Small intestine (tissue), 16 donors: Measurements from ENCODE around the gene HIRIP3. TPM values are rescaled to one million over a fixed set of nuclear protein-coding genes. Genes with fewer than 3 reads are reported as not detected.
"Not testable (repeated sequence)": the region's sequence is repeated elsewhere in the genome, so short reads cannot be mapped to it uniquely, and the experiment has no call there.

Source experiments
- DNase-seq, 2 donors: peaks; one replicate each; pipeline versions ENCODE4 v3.0.0 to v3.0.0-alpha.2; 2013
- FAIRE-seq: peaks from 2 replicates; lab custom pipeline; 2012; peaks lifted over from hg19 to GRCh38; lab: Jason Lieb, UNC
- H3K27ac ChIP-seq, 3 donors: one replicate each; pipeline ENCODE4 v1.5.1; 2013; ENCODE audit warnings: low read length in 2 of 3, mild to moderate bottlenecking in 2 of 3, control low read depth in 1 of 3, inconsistent platforms in 1 of 3, low read depth in 1 of 3, moderate library complexity in 1 of 3
- H3K27me3 ChIP-seq, 3 donors: one replicate each; pipeline ENCODE4 v1.6.1; 2013; ENCODE audit warnings: low read length in 3 of 3, inconsistent platforms in 1 of 3; ENCODE audit not compliant: control insufficient read depth in 3 of 3, insufficient read depth in 3 of 3
- H3K36me3 ChIP-seq, 3 donors: one replicate each; pipeline ENCODE4 v1.6.1; 2013; ENCODE audit warnings: low read length in 3 of 3, inconsistent platforms in 1 of 3, low read depth in 1 of 3, mild to moderate bottlenecking in 1 of 3, moderate library complexity in 1 of 3; ENCODE audit not compliant: control insufficient read depth in 3 of 3, insufficient read depth in 2 of 3
- H3K4me1 ChIP-seq, 3 donors: one replicate each; pipeline ENCODE4 v1.6.1; 2013; ENCODE audit warnings: low read length in 2 of 3, inconsistent platforms in 1 of 3, low read depth in 1 of 3, mild to moderate bottlenecking in 1 of 3, moderate library complexity in 1 of 3; ENCODE audit not compliant: control insufficient read depth in 3 of 3, insufficient read depth in 2 of 3
- H3K4me3 ChIP-seq, 3 donors: one replicate each; pipeline ENCODE4 v1.5.1; 2013; ENCODE audit warnings: low read length in 3 of 3, control low read depth in 1 of 3, inconsistent platforms in 1 of 3, low read depth in 1 of 3, mild to moderate bottlenecking in 1 of 3, moderate library complexity in 1 of 3
- H3K9me3 ChIP-seq, 2 donors: one replicate each; pipeline ENCODE4 v1.6.1; 2013; ENCODE audit warnings: low read depth in 1 of 2, low read length in 1 of 2; ENCODE audit not compliant: control insufficient read depth in 2 of 2, insufficient read depth in 1 of 2
- WGBS, 3 donors: extraction: QIAGEN DNeasy Blood & Tissue Kit; methylation state at CpG; one replicate each; pipeline ENCODE4 v1.1.7; 2013; 5-methylcytosine and 5-hydroxymethylcytosine counted together
- long read RNA-seq, 10 donors: transcript quantifications; one replicate each; lab custom pipeline, GENCODE V29; 2026
- polyA plus RNA-seq, 4 donors: library from polyadenylated mRNA; stranded (reverse) in 3 of 4; unstranded in 1 of 4; fragments of 200-250 nt in 3 of 4; fragments of 120-200 nt in 1 of 4; gene quantifications; one replicate each; pipeline versions ENCODE4 v1.2.1 to v1.2.3, GENCODE V29; 2013
- donor health status: healthy with polysubstance abuse.
- donor health status: control.
- donor health status: control.
- donor health status: Bipolar disorder and iron deficiency.
- donor health status: healthy.

Gene HIRIP3
- polyA plus RNA-seq = 10 to 100 TPM; 10.1 to 15.2 (median 14.8) TPM
- long read RNA-seq, donor 1 = 0 reads
- long read RNA-seq, donor 2, partial matches to known transcripts = 0 of 7 reads
- long read RNA-seq, donor 2, other reads (novel, unspliced or antisense) = 5 of 7 reads
- long read RNA-seq, donor 3, partial matches to known transcripts = 40 of 51 reads
- long read RNA-seq, donor 3, other reads (novel, unspliced or antisense) = 7 of 51 reads
- long read RNA-seq, donor 4 = 0 reads
- long read RNA-seq, donor 5, partial matches to known transcripts = 0 of 4 reads
- long read RNA-seq, donor 5, other reads (novel, unspliced or antisense) = 0 of 4 reads
- long read RNA-seq, donor 6, partial matches to known transcripts = 0 of 1 reads
- long read RNA-seq, donor 6, other reads (novel, unspliced or antisense) = 0 of 1 reads
- long read RNA-seq, donor 7, transcript HIRIP3-201 (7 exons, 3,388 nt) = major isoform, 6 of 34 reads
- long read RNA-seq, donor 7, transcript HIRIP3-204 (6 exons, 988 nt) = major isoform, 6 of 34 reads
- long read RNA-seq, donor 7, partial matches to known transcripts = 20 of 34 reads
- long read RNA-seq, donor 7, other reads (novel, unspliced or antisense) = 0 of 34 reads
- long read RNA-seq, donor 8 = 0 reads
- long read RNA-seq, donor 9 = 0 reads
- long read RNA-seq, donor 10, partial matches to known transcripts = 14 of 41 reads
- long read RNA-seq, donor 10, other reads (novel, unspliced or antisense) = 25 of 41 reads

- FAIRE-seq = no peak
- H3K36me3 ChIP-seq = peaks cover 2 to 59% (median 9%) of the 10 kb centered on the region in 3 donors
Measured at GRCh38 chr16:29995324-29995910, at the start of gene HIRIP3. HIRIP3 (minus strand) TSS chr16:29995617; CDS start chr16:29995605, 12 bp downstream.

GRCh38 chr16:30041841-30042240 is 46.4 kb upstream of the HIRIP3 start:
- Histone ChIP-seq H3K27me3 (peaks cover 0 to 8% (median 0%) of the 10 kb centered on the region in 3 donors), H3K9me3 (no peaks in the 10 kb centered on the region), H3K4me1 (no peaks in the 10 kb centered on the region), H3K4me3 (no peak overlapping the region), H3K27ac (no peak overlapping the region), H3K36me3 (no peaks in the 10 kb centered on the region)
- DNase-seq (no peak), FAIRE-seq (no peak)
- 10 to 24% (median 15%) methylated on average over 5 of the region's 5 CpGs for WGBS, 3 donors

More at GRCh38 chr16:29995324-29995910, at the start of gene HIRIP3:
- 0 to 1% (median 0%) methylated on average over 53 of the region's 53 CpGs for WGBS, 3 donors
- peak; percentile 85 to 93 for DNase-seq
- Histone ChIP-seq H3K4me3 (peak within 1 kb of the TSS; percentile 64 to 90 (median 83)), H3K9me3 (no peaks in the 10 kb centered on the region), H3K27me3 (no peaks in the 10 kb centered on the region), H3K4me1 (peaks cover 2 to 20% (median 7%) of the 10 kb centered on the region in 3 donors), H3K27ac (peak within 1 kb of the TSS; percentile 93 to 97 (median 96))

- H3K4me1 ChIP-seq, H3K36me3 ChIP-seq, H3K27ac ChIP-seq, H3K9me3 ChIP-seq, FAIRE-seq, H3K27me3 ChIP-seq, DNase-seq, H3K4me3 ChIP-seq: not testable (repeated sequence)
- 79 to 91% (median 86%) methylated on average over 5 of the region's 5 CpGs for WGBS, 3 donors
Measured at GRCh38 chr16:30040690-30041089, 45.3 kb upstream of the HIRIP3 start.

- H3K9me3 ChIP-seq = no peaks in the 10 kb centered on the region
- no peak overlapping the region for H3K4me3 ChIP-seq
- H3K27ac ChIP-seq = no peak overlapping the region
- DNase-seq (no peak), FAIRE-seq (no peak)
- no peaks in the 10 kb centered on the region for H3K4me1 ChIP-seq
- WGBS, 3 donors = 61 to 67% (median 63%) methylated on average over 5 of the region's 5 CpGs
- H3K36me3 ChIP-seq = no peaks in the 10 kb centered on the region
- H3K27me3 ChIP-seq = peaks cover 0 to 4% (median 2%) of the 10 kb centered on the region in 3 donors
Measured at GRCh38 chr16:30040221-30040620, 44.8 kb upstream of the HIRIP3 start.

- no peak for FAIRE-seq
- WGBS, 3 donors = 57 to 68% (median 61%) methylated on average over 7 of the region's 7 CpGs
Measured at GRCh38 chr16:30033270-30033669, 37.9 kb upstream of the HIRIP3 start.

GRCh38 chr16:30032083-30032819 is 36.8 kb upstream of the HIRIP3 start:
- DNase-seq (peak; percentile 59 to 66), FAIRE-seq (no peak)
- Histone ChIP-seq H3K9me3 (no peaks in the 10 kb centered on the region), H3K4me3 (no peak overlapping the region), H3K27ac (no peak overlapping the region), H3K27me3 (peaks cover 7 to 65% (median 15%) of the 10 kb centered on the region in 3 donors), H3K4me1 (no peaks in the 10 kb centered on the region), H3K36me3 (no peaks in the 10 kb centered on the region)
- 24 to 29% (median 24%) methylated on average over 12 of the region's 12 CpGs for WGBS, 3 donors

More at GRCh38 chr16:30033270-30033669, 37.9 kb upstream of the HIRIP3 start:
- H3K9me3 ChIP-seq = no peaks in the 10 kb centered on the region
- H3K4me1 ChIP-seq = no peaks in the 10 kb centered on the region
- peaks cover 7 to 55% (median 15%) of the 10 kb centered on the region in 3 donors for H3K27me3 ChIP-seq
- DNase-seq = no peak
- H3K4me3 ChIP-seq = no peak overlapping the region
- no peak overlapping the region for H3K27ac ChIP-seq
- no peaks in the 10 kb centered on the region for H3K36me3 ChIP-seq

- no peak overlapping the region for H3K27ac ChIP-seq
- 18 to 26% (median 20%) methylated on average over 10 to 11 of the region's 11 CpGs for WGBS, 3 donors
- H3K4me1 ChIP-seq = no peaks in the 10 kb centered on the region
- no peak for DNase-seq
- peaks cover 7 to 72% (median 17%) of the 10 kb centered on the region in 3 donors for H3K27me3 ChIP-seq
- no peaks in the 10 kb centered on the region for H3K9me3 ChIP-seq
- FAIRE-seq = no peak
- H3K36me3 ChIP-seq = no peaks in the 10 kb centered on the region
- no peak overlapping the region for H3K4me3 ChIP-seq
Measured at GRCh38 chr16:30031477-30031918, 36.1 kb upstream of the HIRIP3 start.
